Testis (tissue), 2 donors: ENCODE measurements around the gene TMEM198.

Source experiments
- POLR2A ChIP-seq: fragments of 450-650 bp; IDR thresholded peaks from one replicate; pipeline ENCODE4 v1.6.1; 2017; ENCODE audit warnings: antibody characterized with exemption, mild to moderate bottlenecking, moderate library complexity
- TF ChIP-seq, protein P1 (sequence below), 3 experiments: fragments of 450-650 bp in 2 of 3; fragments of 200-600 bp in 1 of 3; sonication (generic) in 1 of 3; IDR thresholded peaks; one replicate each; pipeline ENCODE4 v1.5.1; 2016 to 2019; ENCODE audit warnings: antibody characterized with exemption in 3 of 3, mild to moderate bottlenecking in 2 of 3, moderate library complexity in 1 of 3

DNA sequence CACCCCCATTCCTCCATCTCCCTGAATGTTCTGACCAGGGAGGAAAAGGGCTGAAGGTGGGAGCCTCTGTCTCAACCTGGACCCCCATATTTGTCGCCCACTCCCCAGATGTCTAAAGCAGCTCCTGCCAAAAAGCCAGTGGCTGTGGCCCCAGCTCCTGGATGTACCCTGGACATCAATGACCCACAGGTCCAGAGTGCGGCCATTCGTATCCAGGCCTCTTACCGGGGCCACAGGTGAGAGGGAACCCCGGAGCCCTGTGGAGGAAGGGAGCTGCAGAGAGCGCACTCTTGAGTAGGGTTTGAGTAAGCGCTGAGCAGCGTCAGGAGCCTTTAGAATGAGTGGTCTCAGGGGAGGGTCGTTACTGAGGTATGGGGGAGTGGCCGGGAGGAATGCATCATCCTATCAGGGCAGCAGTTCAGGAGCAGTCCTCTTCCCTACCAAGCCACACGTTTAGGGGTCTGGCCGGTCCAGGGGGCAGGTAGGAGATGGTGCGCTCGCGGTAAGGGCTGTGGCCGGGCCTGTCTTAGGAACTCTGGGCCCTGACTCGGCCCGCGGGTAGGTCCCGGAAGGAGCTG lies 47.5 kb upstream of the TMEM198 start:
- no peak for TF ChIP-seq POLR2A
- TF ChIP-seq, protein P1, sequence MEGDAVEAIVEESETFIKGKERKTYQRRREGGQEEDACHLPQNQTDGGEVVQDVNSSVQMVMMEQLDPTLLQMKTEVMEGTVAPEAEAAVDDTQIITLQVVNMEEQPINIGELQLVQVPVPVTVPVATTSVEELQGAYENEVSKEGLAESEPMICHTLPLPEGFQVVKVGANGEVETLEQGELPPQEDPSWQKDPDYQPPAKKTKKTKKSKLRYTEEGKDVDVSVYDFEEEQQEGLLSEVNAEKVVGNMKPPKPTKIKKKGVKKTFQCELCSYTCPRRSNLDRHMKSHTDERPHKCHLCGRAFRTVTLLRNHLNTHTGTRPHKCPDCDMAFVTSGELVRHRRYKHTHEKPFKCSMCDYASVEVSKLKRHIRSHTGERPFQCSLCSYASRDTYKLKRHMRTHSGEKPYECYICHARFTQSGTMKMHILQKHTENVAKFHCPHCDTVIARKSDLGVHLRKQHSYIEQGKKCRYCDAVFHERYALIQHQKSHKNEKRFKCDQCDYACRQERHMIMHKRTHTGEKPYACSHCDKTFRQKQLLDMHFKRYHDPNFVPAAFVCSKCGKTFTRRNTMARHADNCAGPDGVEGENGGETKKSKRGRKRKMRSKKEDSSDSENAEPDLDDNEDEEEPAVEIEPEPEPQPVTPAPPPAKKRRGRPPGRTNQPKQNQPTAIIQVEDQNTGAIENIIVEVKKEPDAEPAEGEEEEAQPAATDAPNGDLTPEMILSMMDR (IDR thresholded peaks at IDR 0.05) = no peak
